HepG2 (cell line): ENCODE results near the gene CLCNKA. TPM values are rescaled to one million over a fixed set of nuclear protein-coding genes. Genes with fewer than 3 reads are reported as not detected.

Experiments used
- CAMTA2 ChIP-seq: sonication (generic); formaldehyde crosslinking; IDR thresholded peaks from 2 replicates; pipeline ENCODE4 v1.4.0; 2020; ENCODE audit warnings: mild to moderate bottlenecking, missing genetic modification reagents, borderline replicate concordance
- ERF ChIP-seq: IDR thresholded peaks from 2 replicates; pipeline ENCODE4 v1.6.1; 2018; ENCODE audit warnings: missing biosample characterization, missing genetic modification reagents
- HNRNPLL ChIP-seq: fragments of 200-400 bp; formaldehyde crosslinking; IDR thresholded peaks from 2 replicates; pipeline ENCODE4 v1.6.1; 2017; ENCODE audit warnings: mild to moderate bottlenecking, low read depth, low read length; ENCODE audit not compliant: poor library complexity, severe bottlenecking
- ZNF17 ChIP-seq: sonication (generic); formaldehyde crosslinking; IDR thresholded peaks from 2 replicates; pipeline ENCODE4 v1.5.0; 2020; ENCODE audit warnings: mild to moderate bottlenecking, missing genetic modification reagents
- ZNF24 ChIP-seq: fragments of 450-650 bp; IDR thresholded peaks from 2 replicates; pipeline ENCODE4 v1.6.1; 2017; ENCODE audit warnings: antibody characterized with exemption, mild to moderate bottlenecking
- ZNF331 ChIP-seq: sonication (generic); formaldehyde crosslinking; IDR thresholded peaks from 2 replicates; pipeline ENCODE4 v1.4.0; 2020; ENCODE audit warnings: missing genetic modification reagents
- ZNF431 ChIP-seq: sonication (generic); formaldehyde crosslinking; IDR thresholded peaks from 2 replicates; pipeline ENCODE4 v1.9.0; 2022; ENCODE audit warnings: missing genetic modification reagents, low read depth, mild to moderate bottlenecking, borderline replicate concordance
- ZNF510 ChIP-seq: sonication (generic); formaldehyde crosslinking; IDR thresholded peaks from 2 replicates; pipeline ENCODE4 v1.4.0; 2020; ENCODE audit warnings: low read depth, mild to moderate bottlenecking, missing genetic modification reagents
- ZNF816 ChIP-seq: sonication (generic); formaldehyde crosslinking; IDR thresholded peaks from 2 replicates; pipeline ENCODE4 v1.8.0; 2022; ENCODE audit warnings: missing genetic modification reagents, mild to moderate bottlenecking, borderline replicate concordance
- polyA plus RNA-seq, 8 experiments: library from polyadenylated mRNA; depleted of rRNA in 3 of 8; stranded (reverse) in 7 of 8; unstranded in 1 of 8; fragments of >200 nt; fragmentation: Illumina TruSeq in 4 of 8; extraction: Trizol in 4 of 8; gene quantifications; 2 replicates each; pipeline versions ENCODE4 v1.2.1 to v1.2.3, GENCODE V29; 2011 to 2016; ENCODE audit warnings: low read depth in 4 of 8, missing spikeins in 1 of 8, mixed read lengths in 1 of 8; ENCODE audit not compliant: insufficient read depth in 1 of 8
- total RNA-seq, 5 experiments: library from RNA; depleted of rRNA; stranded (reverse); fragments of >200 nt; fragmentation: Illumina TruSeq; extraction: Trizol; gene quantifications; 2 replicates each; pipeline ENCODE4 v1.2.3, GENCODE V29; 2016; ENCODE audit warnings: low read depth in 1 of 5
- TF ChIP-seq, protein P1 (sequence below): sonication (generic); formaldehyde crosslinking; IDR thresholded peaks from 2 replicates; pipeline ENCODE4 v1.4.0; 2020; ENCODE audit warnings: mild to moderate bottlenecking, missing genetic modification reagents
- TF ChIP-seq, protein P2 (sequence below): sonication (generic); formaldehyde crosslinking; IDR thresholded peaks from 2 replicates; pipeline ENCODE4 v1.4.0; 2020; ENCODE audit warnings: mild to moderate bottlenecking, missing genetic modification reagents
- TF ChIP-seq, protein P3 (sequence below): sonication (generic); formaldehyde crosslinking; IDR thresholded peaks from 2 replicates; pipeline ENCODE4 v1.4.0; 2020; ENCODE audit warnings: missing genetic modification reagents
- TF ChIP-seq, protein P4 (sequence below): IDR thresholded peaks from 2 replicates; pipeline ENCODE4 v1.6.1; 2018; ENCODE audit warnings: missing genetic modification reagents, mild to moderate bottlenecking, missing compliant biosample characterization

The CLCNKA gene
- total and polyA plus RNA-seq, 2 of the 13 experiments (the other 11 are each of a cell fraction or from before 2014, with no cell fraction given) = 0.03 TPM; not detected in 1

DNA sequence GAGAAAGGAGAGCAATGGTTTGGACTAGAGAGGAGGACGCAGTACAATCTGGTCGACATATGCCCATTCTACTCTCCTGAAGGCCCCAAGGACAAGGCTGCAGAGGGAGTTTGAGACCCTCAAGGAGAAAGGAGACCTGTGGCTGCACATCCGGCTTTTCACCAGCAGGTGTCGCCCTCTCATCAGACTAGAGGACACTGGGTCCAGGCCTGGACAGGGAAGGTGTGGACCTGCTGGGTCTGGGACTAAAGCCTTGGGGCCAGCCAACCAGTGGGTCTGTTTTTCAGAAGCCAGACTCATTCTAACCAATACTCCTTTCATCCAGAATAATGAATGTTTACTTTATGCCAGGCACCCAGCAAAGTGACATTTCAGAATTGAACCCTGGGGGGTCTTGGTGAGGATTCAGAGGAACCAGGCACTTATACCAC, 12.8 kb upstream of the CLCNKA start (continued):
- TF ChIP-seq, protein P1, sequence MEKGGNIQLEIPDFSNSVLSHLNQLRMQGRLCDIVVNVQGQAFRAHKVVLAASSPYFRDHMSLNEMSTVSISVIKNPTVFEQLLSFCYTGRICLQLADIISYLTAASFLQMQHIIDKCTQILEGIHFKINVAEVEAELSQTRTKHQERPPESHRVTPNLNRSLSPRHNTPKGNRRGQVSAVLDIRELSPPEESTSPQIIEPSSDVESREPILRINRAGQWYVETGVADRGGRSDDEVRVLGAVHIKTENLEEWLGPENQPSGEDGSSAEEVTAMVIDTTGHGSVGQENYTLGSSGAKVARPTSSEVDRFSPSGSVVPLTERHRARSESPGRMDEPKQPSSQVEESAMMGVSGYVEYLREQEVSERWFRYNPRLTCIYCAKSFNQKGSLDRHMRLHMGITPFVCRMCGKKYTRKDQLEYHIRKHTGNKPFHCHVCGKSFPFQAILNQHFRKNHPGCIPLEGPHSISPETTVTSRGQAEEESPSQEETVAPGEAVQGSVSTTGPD = no peak
- TF ChIP-seq, protein P2, sequence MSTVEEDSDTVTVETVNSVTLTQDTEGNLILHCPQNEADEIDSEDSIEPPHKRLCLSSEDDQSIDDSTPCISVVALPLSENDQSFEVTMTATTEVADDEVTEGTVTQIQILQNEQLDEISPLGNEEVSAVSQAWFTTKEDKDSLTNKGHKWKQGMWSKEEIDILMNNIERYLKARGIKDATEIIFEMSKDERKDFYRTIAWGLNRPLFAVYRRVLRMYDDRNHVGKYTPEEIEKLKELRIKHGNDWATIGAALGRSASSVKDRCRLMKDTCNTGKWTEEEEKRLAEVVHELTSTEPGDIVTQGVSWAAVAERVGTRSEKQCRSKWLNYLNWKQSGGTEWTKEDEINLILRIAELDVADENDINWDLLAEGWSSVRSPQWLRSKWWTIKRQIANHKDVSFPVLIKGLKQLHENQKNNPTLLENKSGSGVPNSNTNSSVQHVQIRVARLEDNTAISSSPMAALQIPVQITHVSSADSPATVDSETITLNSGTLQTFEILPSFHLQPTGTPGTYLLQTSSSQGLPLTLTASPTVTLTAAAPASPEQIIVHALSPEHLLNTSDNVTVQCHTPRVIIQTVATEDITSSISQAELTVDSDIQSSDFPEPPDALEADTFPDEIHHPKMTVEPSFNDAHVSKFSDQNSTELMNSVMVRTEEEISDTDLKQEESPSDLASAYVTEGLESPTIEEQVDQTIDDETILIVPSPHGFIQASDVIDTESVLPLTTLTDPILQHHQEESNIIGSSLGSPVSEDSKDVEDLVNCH (CRISPR knock-in tag) = no peak
- TF ChIP-seq HNRNPLL = no peak
- no peak for TF ChIP-seq ZNF510 (CRISPR knock-in tag)
- no peak for TF ChIP-seq ZNF816 (CRISPR knock-in tag)
- TF ChIP-seq ERF = 0 out of 2 replicates have a peak, but pooled peaks have one; percentile 53
- no peak for TF ChIP-seq ZNF17 (CRISPR knock-in tag)
- TF ChIP-seq, protein P3, sequence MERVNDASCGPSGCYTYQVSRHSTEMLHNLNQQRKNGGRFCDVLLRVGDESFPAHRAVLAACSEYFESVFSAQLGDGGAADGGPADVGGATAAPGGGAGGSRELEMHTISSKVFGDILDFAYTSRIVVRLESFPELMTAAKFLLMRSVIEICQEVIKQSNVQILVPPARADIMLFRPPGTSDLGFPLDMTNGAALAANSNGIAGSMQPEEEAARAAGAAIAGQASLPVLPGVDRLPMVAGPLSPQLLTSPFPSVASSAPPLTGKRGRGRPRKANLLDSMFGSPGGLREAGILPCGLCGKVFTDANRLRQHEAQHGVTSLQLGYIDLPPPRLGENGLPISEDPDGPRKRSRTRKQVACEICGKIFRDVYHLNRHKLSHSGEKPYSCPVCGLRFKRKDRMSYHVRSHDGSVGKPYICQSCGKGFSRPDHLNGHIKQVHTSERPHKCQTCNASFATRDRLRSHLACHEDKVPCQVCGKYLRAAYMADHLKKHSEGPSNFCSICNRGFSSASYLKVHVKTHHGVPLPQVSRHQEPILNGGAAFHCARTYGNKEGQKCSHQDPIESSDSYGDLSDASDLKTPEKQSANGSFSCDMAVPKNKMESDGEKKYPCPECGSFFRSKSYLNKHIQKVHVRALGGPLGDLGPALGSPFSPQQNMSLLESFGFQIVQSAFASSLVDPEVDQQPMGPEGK (CRISPR knock-in tag) = peak; percentile 40; the same call in 1 of the 2 replicates
- TF ChIP-seq, protein P4, sequence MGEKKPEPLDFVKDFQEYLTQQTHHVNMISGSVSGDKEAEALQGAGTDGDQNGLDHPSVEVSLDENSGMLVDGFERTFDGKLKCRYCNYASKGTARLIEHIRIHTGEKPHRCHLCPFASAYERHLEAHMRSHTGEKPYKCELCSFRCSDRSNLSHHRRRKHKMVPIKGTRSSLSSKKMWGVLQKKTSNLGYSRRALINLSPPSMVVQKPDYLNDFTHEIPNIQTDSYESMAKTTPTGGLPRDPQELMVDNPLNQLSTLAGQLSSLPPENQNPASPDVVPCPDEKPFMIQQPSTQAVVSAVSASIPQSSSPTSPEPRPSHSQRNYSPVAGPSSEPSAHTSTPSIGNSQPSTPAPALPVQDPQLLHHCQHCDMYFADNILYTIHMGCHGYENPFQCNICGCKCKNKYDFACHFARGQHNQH (CRISPR knock-in tag) = peak; percentile 56; the same call in 1 of the 2 replicates
- TF ChIP-seq ZNF331 (CRISPR knock-in tag) = peak; percentile 46; the same call in 1 of the 2 replicates
- no peak for TF ChIP-seq ZNF431 (CRISPR knock-in tag)
- no peak for TF ChIP-seq CAMTA2 (CRISPR knock-in tag)
- TF ChIP-seq ZNF24 = no peak
